Lower leg skin (tissue), 3 donors: ENCODE results near the gene SPACDR.

Experiments used
- CTCF ChIP-seq, 3 donors: fragments of 450-650 bp; IDR thresholded peaks; one replicate each; pipeline ENCODE4 v1.5.1; 2016; ENCODE audit warnings: antibody characterized with exemption in 3 of 3, mild to moderate bottlenecking in 3 of 3, moderate library complexity in 2 of 3
- POLR2A ChIP-seq, 2 donors: fragments of 450-650 bp; IDR thresholded peaks; one replicate each; pipeline ENCODE4 v1.6.1; 2016 to 2017; ENCODE audit warnings: antibody characterized with exemption in 2 of 2, mild to moderate bottlenecking in 1 of 2, moderate library complexity in 1 of 2

GRCh38 chr7:100484673-100485045 is 20.6 kb upstream of the SPACDR start:
- no peak for TF ChIP-seq POLR2A (IDR thresholded peaks at IDR 0.05)
- no peak for TF ChIP-seq CTCF (IDR thresholded peaks at IDR 0.05)
